NCI-H82 treated with DMSO at 0.1 percent for 48 hours (cell line): ENCODE measurements around the gene TMEM239.
"Not testable (repeated sequence)": the region's sequence is repeated elsewhere in the genome, so short reads cannot be mapped to it uniquely, and the experiment has no call there.

Experiments
- DNase-seq: peaks from one replicate; lab custom pipeline; 2025; ENCODE audit not compliant: unreplicated experiment; lab: John Stamatoyannopoulos, UW

The TMEM239 gene

GRCh38 chr20:2799688-2800520 lies 16.3 kb upstream of the TMEM239 start:
- no peak for DNase-seq

GRCh38 chr20:2800521-2801285 lies 15.5 kb upstream of the TMEM239 start, which contains the start of gene CPXM1:
Gene CPXM1 (minus strand): TSS chr20:2800627. CDS start chr20:2800572, 55 bp downstream.
- DNase-seq, result no peak

- DNase-seq, result no peak
Observed at GRCh38 chr20:2801286-2801728, 14.9 kb upstream of the TMEM239 start.

- no peak for DNase-seq
Observed at GRCh38 chr20:2804041-2804828, 11.9 kb upstream of the TMEM239 start.

- no peak for DNase-seq
Observed at GRCh38 chr20:2804852-2805688, 11.1 kb upstream of the TMEM239 start.

- DNase-seq, result no peak
Observed at GRCh38 chr20:2805689-2806350, 10.3 kb upstream of the TMEM239 start.

- DNase-seq, result no peak
Observed at GRCh38 chr20:2806351-2806701, 9.8 kb upstream of the TMEM239 start.

- no peak for DNase-seq
Observed at GRCh38 chr20:2807019-2807418, 9.1 kb upstream of the TMEM239 start.

- DNase-seq, result not testable (repeated sequence)
Observed at GRCh38 chr20:2807929-2808328, 8.2 kb upstream of the TMEM239 start.

GRCh38 chr20:2809690-2810089 lies 6.5 kb upstream of the TMEM239 start:
- DNase-seq, result no peak

- no peak for DNase-seq
Observed at GRCh38 chr20:2812189-2812588, 4.0 kb upstream of the TMEM239 start.

- DNase-seq, result peak; percentile 37
Observed at GRCh38 chr20:2814076-2814475, 2.1 kb upstream of the TMEM239 start.

- DNase-seq, result peak; percentile 95
Observed at GRCh38 chr20:2814587-2815051, 1.5 kb upstream of the TMEM239 start, which contains the start of gene C20orf141. Gene C20orf141 (plus strand): TSS chr20:2814987. CDS start chr20:2815185, 198 bp downstream.

GRCh38 chr20:2815242-2815900 lies 793 bp upstream of the TMEM239 start:
- DNase-seq, result no peak

- no peak for DNase-seq
Observed at GRCh38 chr20:2816583-2817340, 598 bp downstream of the TMEM239 start.

- no peak for DNase-seq
Observed at GRCh38 chr20:2817341-2817726, 1.2 kb downstream of the TMEM239 start.

- DNase-seq, result no peak
Observed at GRCh38 chr20:2817891-2818595, 1.9 kb downstream of the TMEM239 start.
